HAP-1 (cell line): ENCODE measurements around the gene PAGE2.
"Not testable (repeated sequence)": the region's sequence is repeated elsewhere in the genome, so short reads cannot be mapped to it uniquely, and the experiment has no call there.

Experiments used
- DNase-seq, 2 experiments: peaks; one replicate each; pipeline ENCODE4 v3.0.0-alpha.2; 2016 to 2020; ENCODE audit warnings: low spot score in 2 of 2
- H3K27me3 ChIP-seq: fragments of 250-450 bp; sonication (Bioruptor Pico); 2 replicates; pipeline ENCODE4 v1.5.1; 2020; ENCODE audit warnings: low read depth, mild to moderate bottlenecking, moderate library complexity
- H3K36me3 ChIP-seq: fragments of 250-450 bp; sonication (Bioruptor Pico); replicated peaks from 2 replicates; pipeline ENCODE4 v1.5.1; 2020; ENCODE audit warnings: mild to moderate bottlenecking
- H3K4me1 ChIP-seq: fragments of 250-450 bp; sonication (Bioruptor Pico); 2 replicates; pipeline ENCODE4 v1.5.1; 2020; ENCODE audit warnings: mild to moderate bottlenecking
- H3K4me3 ChIP-seq: fragments of 250-450 bp; sonication (Bioruptor Pico); 2 replicates; pipeline ENCODE4 v1.5.1; 2020; ENCODE audit warnings: mild to moderate bottlenecking, moderate library complexity
- H3K9me3 ChIP-seq: fragments of 250-450 bp; sonication (Bioruptor Pico); 2 replicates; pipeline ENCODE4 v1.5.1; 2020; ENCODE audit warnings: mild to moderate bottlenecking, moderate library complexity
- in situ Hi-C: fragments of 300-500 bp; cut with MboI; formaldehyde crosslinking; loops from 3 replicates; pipeline ENCODE4 v1.14.3; 2020; ENCODE audit warnings: low sequenced_read_pairs, inconsistent platforms, mixed read lengths

Gene PAGE2, protein sequence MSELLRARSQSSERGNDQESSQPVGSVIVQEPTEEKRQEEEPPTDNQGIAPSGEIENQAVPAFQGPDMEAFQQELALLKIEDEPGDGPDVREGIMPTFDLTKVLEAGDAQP

DNA sequence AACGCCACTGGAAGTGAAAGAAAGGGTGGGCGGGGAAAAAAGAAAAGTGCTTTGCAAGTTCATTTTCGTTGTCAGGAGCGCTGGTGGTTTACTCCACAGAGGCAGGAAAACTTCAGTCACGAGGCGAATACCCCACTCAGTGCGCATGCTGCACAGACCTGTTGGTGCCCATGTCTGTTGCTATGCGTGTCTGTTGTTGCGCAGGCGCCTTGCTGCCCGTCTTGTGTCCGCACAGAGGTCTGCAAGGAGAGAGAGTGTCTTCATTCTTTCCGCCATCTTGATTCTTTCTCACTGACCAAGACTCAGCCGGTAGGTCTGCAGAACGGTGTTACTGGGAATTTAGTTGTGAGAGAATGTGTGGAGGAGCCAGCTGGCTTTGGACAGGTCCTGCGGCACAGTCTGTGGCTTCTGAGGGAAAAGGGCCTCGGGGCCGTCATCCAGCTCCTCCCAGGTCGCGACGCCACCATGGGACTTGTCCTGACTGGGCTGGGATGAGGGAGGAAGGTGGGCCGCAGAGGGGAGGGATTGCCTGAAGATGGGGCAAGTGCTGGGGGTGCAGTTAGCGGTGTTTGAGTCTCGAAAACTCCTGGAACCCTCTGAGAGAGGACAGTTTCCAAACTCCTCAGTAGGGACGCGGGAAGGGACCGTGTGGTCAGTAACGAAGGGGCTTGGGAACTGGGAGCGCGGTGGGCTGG lies at the start of gene PAGE2:
TSS of gene PAGE2 (plus strand) at position 224 of the 695 bp plus-strand sequence. CDS start 1,003 bp downstream, outside the sequence.
- in situ Hi-C loops = no loop called here

DNA sequence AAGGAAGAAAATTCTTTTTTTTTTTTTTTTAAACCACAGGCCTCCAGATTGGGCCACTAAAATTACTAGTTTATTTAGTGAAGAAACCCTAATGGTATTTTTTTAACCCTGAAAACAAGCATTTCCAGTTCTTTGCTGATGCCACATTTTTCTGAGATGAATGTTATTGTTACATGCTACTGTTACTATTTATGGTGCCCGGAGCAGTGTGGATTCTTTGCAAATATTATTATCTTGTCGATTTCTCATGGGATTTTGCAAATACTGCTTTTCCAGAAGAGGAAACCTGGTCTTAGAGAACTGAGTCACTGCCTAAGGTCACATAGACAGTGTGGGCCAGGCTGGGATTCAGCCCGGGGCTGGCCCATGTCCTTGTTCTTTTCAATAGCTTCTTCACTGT lies 49.3 kb upstream of the PAGE2 start:
- in situ Hi-C loops = no loop called here
- no peak for DNase-seq
- no peaks in the 10 kb centered on the region for H3K4me1 ChIP-seq
- H3K36me3 ChIP-seq = no peaks in the 10 kb centered on the region
- no peaks in the 10 kb centered on the region; the same call in 1 of the 2 replicates for H3K9me3 ChIP-seq
- H3K4me3 ChIP-seq = no peak overlapping the region
- H3K27me3 ChIP-seq = no peaks in the 10 kb centered on the region

More for the DNA sequence above, at the start of gene PAGE2:
- Histone ChIP-seq H3K4me3 (no peak within 1 kb of the TSS), H3K36me3 (no peaks in the 10 kb centered on the region), H3K4me1 (no peaks in the 10 kb centered on the region), H3K9me3 (no peaks in the 10 kb centered on the region), H3K27me3 (no peaks in the 10 kb centered on the region)
- no peak for DNase-seq

DNA sequence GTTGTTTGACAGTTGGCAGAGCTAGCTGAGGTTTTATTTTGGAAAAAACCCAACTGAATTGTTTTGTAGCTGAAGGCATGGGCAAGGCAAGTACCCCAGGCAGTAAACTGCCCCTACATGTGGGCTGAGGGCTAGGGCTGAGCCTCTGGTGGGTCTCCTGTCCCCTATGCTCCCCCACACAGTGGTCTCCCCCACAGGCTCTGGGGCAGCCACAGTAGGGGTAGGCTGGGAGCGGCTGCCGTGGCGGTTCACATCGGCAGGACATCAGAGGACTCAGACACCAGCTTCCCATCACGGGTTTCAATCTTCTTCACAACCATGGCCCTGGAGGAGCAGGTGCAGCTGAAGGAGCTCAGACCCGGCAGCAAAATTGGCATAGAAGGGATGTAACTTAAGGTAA lies 47.3 kb upstream of the PAGE2 start:
- H3K27me3 ChIP-seq = no peaks in the 10 kb centered on the region
- in situ Hi-C loops = no loop called here
- H3K9me3 ChIP-seq = no peaks in the 10 kb centered on the region; the same call in 1 of the 2 replicates
- H3K4me3 ChIP-seq = no peak overlapping the region
- DNase-seq = no peak
- no peaks in the 10 kb centered on the region for H3K36me3 ChIP-seq
- H3K4me1 ChIP-seq = no peaks in the 10 kb centered on the region

DNA sequence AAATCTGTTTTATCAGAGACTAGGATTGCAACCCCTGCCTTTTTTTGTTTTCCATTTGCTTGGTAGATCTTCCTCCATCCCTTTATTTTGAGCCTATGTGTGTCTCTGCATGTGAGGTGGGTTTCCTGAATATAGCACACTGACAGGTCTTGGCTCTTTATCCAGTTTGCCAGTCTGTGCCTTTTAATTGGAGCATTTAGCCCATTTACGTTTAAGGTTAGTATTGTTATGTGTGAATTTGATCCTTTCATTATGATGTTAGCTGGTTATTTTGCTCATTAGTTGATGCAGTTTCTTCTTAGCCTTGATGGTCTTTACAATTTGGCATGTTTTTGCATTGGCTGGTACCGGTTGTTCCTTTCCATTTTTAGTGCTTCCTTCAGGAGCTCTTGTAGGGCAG lies 38.2 kb upstream of the PAGE2 start:
- in situ Hi-C loops, H3K27me3 ChIP-seq, H3K36me3 ChIP-seq, H3K4me1 ChIP-seq, DNase-seq, H3K4me3 ChIP-seq, H3K9me3 ChIP-seq: not testable (repeated sequence)

DNA sequence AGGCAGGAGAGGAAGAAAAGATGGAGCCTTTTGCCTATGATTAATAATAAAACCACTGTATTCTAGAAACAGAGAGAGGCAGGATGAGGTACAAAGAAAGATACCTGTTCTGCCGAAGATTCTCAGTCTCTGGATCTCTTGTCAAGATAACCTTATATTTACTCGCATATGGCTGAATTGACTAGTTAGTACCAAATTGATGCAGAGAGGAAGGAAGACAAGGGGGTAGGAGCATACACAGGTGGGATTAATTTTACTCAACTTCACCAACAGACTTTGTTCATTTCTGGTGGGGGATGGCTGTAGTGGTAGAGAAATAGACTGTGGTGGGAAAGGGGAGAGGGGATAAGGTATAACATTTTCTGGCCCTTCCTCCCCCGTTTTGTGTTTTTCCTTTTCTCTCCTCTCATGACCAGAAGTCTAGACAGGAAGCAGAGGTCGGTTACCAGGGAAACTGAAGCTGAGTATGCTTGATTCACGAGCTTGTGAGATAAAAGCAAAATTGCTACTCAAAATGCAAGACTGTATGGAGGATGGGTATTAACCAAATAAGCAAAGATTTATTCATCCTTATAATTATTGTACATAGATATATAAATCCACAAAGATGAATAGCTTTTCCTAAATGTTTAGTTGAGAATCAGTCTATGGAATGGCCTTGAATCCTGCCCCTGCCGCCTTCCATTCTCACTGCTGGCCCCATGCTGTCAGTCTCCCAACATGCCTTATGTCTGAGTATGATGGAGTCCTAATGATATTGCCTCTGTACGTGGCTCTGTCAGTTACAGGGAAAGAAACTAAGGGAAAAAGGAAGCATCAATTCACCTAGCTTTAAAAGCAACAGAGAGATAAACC lies 31.8 kb upstream of the PAGE2 start:
- H3K4me3 ChIP-seq = no peak overlapping the region
- H3K27me3 ChIP-seq = peaks cover 11% of the 10 kb centered on the region
- in situ Hi-C loops = no loop called here
- H3K9me3 ChIP-seq = no peaks in the 10 kb centered on the region
- DNase-seq = no peak
- no peaks in the 10 kb centered on the region for H3K4me1 ChIP-seq
- H3K36me3 ChIP-seq = no peaks in the 10 kb centered on the region

DNA sequence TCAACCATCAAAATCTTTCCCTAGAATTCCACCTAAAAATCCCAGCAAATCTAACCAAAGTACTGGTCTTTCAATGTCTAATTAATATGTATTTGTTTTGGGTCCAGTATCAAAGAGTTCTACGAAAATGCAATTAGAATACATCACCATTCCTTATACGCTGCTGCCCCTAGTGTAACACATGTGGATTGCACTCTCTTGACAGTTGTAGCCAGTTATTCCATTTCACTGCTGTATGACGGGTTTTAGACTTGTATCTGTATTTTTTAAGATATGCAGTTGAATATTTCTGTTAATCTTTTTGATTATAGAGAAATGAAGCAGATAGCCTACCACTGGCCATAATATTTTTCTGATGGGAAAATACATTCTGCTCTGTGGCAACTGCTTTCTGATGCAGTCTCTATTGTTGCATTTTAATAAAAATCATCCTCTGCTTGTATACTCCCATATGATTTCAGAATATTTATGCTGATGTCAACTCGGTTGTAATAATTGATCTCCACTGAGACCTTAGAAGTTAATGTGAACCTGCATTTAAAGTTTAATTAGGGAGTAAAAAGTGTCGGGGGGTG lies 31.1 kb upstream of the PAGE2 start:
- no peak overlapping the region for H3K4me3 ChIP-seq
- H3K36me3 ChIP-seq = no peaks in the 10 kb centered on the region
- in situ Hi-C loops = no loop called here
- DNase-seq = peak; percentile 34 to 47
- no peaks in the 10 kb centered on the region for H3K9me3 ChIP-seq
- peaks cover 11% of the 10 kb centered on the region for H3K27me3 ChIP-seq
- H3K4me1 ChIP-seq = no peaks in the 10 kb centered on the region

DNA sequence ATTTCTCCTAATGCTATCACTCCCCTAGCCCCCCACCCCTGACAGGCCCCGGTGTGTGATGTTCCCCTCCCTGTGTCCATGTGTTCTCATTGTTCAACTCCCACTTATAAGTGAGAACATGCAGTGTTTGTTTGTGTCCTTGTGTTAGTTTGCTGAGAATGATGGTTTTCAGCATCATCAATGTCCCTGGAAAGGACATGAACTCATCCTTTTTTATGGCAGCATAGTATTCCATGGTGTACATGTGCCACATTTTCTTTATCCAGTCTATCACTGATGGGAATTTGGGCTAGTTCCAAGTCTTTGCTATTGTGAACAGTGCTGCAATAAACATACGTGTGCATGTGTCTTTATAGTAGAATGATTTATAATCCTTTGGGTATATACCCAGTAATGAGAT lies 21.6 kb upstream of the PAGE2 start:
- H3K4me3 ChIP-seq, in situ Hi-C loops, H3K9me3 ChIP-seq, H3K27me3 ChIP-seq, DNase-seq, H3K4me1 ChIP-seq, H3K36me3 ChIP-seq: not testable (repeated sequence)

DNA sequence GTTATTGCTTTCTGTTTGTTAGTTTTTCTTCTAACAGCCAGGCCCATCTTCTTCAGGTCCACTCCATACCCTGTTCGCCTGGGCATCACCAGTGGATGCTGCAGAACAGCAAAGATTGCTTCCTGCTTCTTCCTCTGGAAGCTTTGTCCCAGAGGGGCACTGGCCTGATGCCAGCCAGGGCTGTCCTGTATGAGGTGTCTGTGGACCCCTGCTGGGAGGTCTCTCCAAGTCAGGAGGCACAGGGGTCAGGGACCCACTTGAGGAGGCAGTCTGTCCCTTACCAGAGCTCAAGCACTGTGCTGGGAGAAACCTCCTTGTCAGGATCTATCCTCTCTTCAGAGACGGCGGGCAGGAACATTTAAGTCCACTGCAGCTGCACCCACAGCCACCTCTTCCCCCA lies 16.5 kb upstream of the PAGE2 start:
- in situ Hi-C loops = no loop called here
- no peaks in the 10 kb centered on the region for H3K27me3 ChIP-seq
- no peak overlapping the region for H3K4me3 ChIP-seq
- H3K9me3 ChIP-seq = no peaks in the 10 kb centered on the region; the same call in 1 of the 2 replicates
- no peaks in the 10 kb centered on the region for H3K4me1 ChIP-seq
- no peaks in the 10 kb centered on the region for H3K36me3 ChIP-seq
- DNase-seq = no peak

DNA sequence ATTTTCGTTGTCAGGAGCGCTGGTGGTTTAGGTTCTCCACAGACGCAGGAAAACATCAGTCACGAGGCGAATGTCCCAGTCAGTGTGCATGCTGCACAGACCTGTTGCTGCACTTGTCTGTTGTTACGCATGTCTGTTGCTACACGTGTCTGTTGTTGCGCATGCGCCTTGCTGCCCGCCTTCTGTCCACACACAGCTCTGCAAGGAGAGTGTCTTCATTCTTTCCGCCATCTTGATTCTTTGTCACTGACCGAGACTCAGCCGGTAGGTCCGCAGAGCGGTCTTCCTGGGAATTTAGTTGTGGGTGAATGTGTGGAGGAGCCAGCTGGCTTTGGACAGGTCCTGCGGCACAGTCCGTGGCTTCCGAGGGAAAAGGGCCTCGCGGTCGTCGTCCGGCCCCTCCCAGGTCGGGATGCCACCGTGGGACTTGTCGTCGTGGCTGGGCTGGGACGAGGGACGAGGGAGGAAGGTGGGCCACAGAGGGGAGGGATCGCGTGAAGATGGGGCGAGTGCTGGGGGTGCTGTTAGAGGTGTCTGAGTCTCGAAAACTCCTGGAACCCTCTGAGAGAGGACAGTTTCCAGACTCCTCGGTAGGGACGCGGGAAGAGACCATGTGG lies 13.9 kb upstream of the PAGE2 start, which contains the start of gene PAGE2B:
TSS of gene PAGE2B (plus strand) at position 180 of the 617 bp plus-strand sequence. CDS start 1,012 bp downstream, outside the sequence.
- H3K27me3 ChIP-seq = no peaks in the 10 kb centered on the region

DNA sequence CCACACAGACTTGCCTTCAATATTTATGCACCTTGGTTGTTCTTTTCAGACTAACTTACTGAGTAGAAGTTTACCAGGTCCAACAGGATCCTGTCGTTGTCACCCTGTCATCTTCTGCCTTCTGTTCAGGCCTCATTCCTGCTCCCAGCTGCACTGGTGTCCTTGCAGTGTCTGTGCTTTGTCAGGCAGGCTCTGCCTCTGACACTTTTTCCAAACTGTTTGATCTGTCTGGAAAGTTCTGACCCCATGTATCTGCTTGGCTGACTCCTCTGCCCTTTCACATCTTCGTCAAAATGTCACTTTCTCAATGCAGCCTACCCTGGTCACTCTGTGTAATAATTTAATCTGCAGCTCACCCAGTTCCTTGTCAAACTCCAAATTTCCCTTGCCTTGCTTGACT lies 9.9 kb downstream of the PAGE2 start:
- in situ Hi-C loops = no loop called here
- DNase-seq = no peak
- no peaks in the 10 kb centered on the region for H3K9me3 ChIP-seq
- H3K4me3 ChIP-seq = no peak overlapping the region
- no peaks in the 10 kb centered on the region for H3K36me3 ChIP-seq
- no peaks in the 10 kb centered on the region for H3K4me1 ChIP-seq
- no peaks in the 10 kb centered on the region for H3K27me3 ChIP-seq

More for the DNA sequence above, 13.9 kb upstream of the PAGE2 start, which contains the start of gene PAGE2B:
- no peaks in the 10 kb centered on the region for H3K4me1 ChIP-seq
- H3K4me3 ChIP-seq = no peak within 1 kb of the TSS
- in situ Hi-C loops = no loop called here
- H3K36me3 ChIP-seq = no peaks in the 10 kb centered on the region
- DNase-seq = no peak
- H3K9me3 ChIP-seq = no peaks in the 10 kb centered on the region

DNA sequence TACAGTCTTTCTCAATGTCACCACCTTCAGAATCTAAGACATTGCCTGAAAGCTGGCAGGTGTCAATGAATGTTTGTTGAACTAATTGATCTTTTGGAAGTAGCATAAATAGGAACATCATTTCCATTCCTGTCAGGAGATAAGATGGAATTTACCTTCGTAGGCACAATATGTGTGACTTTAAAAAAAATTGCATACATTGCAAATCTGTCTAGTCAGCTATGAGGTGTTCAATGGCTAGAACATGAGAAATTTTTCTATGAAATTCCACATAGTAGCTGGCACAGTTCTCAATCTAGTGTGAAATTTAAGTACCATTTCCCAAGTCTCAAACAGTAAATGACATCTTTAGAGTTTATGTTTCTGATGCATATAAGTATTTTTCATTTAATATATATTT lies 10.3 kb downstream of the PAGE2 start:
- DNase-seq = no peak
- no peaks in the 10 kb centered on the region for H3K9me3 ChIP-seq
- H3K4me1 ChIP-seq = no peaks in the 10 kb centered on the region
- no peaks in the 10 kb centered on the region for H3K27me3 ChIP-seq
- no peak overlapping the region for H3K4me3 ChIP-seq
- no peaks in the 10 kb centered on the region for H3K36me3 ChIP-seq
- in situ Hi-C loops = no loop called here

DNA sequence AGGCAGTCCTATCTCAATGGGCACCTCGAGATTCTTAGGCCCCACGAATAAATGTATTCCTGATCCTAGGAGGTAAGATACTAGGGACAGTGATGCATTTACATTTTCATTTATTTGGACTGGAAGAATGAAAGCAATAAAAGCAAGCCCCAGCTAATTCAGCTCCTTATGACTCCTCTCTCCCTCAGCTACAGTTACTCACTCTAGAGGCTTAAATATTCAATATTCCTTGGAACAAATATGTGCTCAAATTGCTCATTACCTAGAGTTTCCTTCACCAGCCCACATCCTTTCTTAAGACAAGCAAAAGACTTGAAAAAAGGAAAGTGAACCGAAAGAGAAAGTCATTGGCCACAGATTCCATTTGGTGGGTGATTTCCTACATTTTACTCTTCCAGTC lies 13.9 kb downstream of the PAGE2 start:
- Histone ChIP-seq H3K36me3 (no peaks in the 10 kb centered on the region), H3K27me3 (no peaks in the 10 kb centered on the region), H3K4me3 (no peak overlapping the region), H3K4me1 (no peaks in the 10 kb centered on the region), H3K9me3 (no peaks in the 10 kb centered on the region)
- no peak for DNase-seq
- in situ Hi-C loops = no loop called here

DNA sequence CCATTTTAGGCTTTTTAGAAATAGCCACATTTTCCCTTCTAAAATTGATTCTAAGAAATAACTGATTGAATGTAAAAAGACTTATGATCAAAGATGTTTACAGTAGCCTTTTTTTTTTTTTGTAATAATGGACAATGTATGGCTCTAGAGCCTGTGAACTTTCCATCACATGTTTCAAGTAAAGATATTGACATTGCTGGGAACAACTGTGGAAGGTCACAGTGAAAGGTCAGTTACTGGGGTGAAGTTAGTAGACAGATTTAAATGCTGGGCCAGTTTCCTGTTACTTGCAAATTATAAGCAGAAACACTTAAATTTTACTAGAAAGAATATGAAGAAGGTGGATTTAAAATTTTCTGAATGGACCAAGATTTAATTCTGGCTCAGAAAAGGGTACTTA lies 18.4 kb downstream of the PAGE2 start:
- peaks cover 19% of the 10 kb centered on the region for H3K4me1 ChIP-seq
- H3K4me3 ChIP-seq = no peak overlapping the region
- no peaks in the 10 kb centered on the region for H3K9me3 ChIP-seq
- in situ Hi-C loops = no loop called here
- H3K36me3 ChIP-seq = no peaks in the 10 kb centered on the region
- DNase-seq = no peak
- no peaks in the 10 kb centered on the region for H3K27me3 ChIP-seq
